ENCODE measurements around the gene CNTNAP5.

CNTNAP5 gene

GRCh38 chr2:124805060-124805459, 780.0 kb downstream of the CNTNAP5 start:
- no peak overlapping the region for H3K4me3 ChIP-seq (ENCODE audit: low read length, poor library complexity, severe bottlenecking)
- no peak overlapping the region for H3K4me2 ChIP-seq (ENCODE audit: low read depth, low read length, poor library complexity, severe bottlenecking)
- no peak overlapping the region for H2AFZ ChIP-seq (ENCODE audit: low read length)
- no peaks in the 10 kb centered on the region for H3K4me1 ChIP-seq (ENCODE audit: insufficient read depth, low read length, poor library complexity, severe bottlenecking)
- H3F3A ChIP-seq (ENCODE audit: low read depth), result no peaks in the 10 kb centered on the region
- no peak overlapping the region for H3K9ac ChIP-seq (ENCODE audit: low read depth, low read length, poor library complexity, severe bottlenecking)
- H3K27me3 ChIP-seq (ENCODE audit: insufficient read depth, low read length, poor library complexity, severe bottlenecking), result no peaks in the 10 kb centered on the region
- no peaks in the 10 kb centered on the region for H3K36me3 ChIP-seq (ENCODE audit: insufficient read depth, low read length)
- H3K79me2 ChIP-seq (ENCODE audit: insufficient read depth, low read length), result no peaks in the 10 kb centered on the region
- TF ChIP-seq EZH2phosphoT487 (IDR thresholded peaks at IDR 0.05; ENCODE audit: borderline replicate concordance), result no peak
- no peak for TF ChIP-seq CTCF (conservative IDR thresholded peaks at IDR 0.05; ENCODE audit: low read length)
- no peaks in the 10 kb centered on the region for H3K9me2 ChIP-seq (replicated peaks; ENCODE audit: low read depth, low read length)
- H4K20me1 ChIP-seq (ENCODE audit: insufficient read depth, low read length, poor library complexity, severe bottlenecking), result no peaks in the 10 kb centered on the region
- no peaks in the 10 kb centered on the region for H3K9me3 ChIP-seq (ENCODE audit: insufficient read depth, low read depth, low read length)

GRCh38 chr2:124810132-124810531, 785.0 kb downstream of the CNTNAP5 start:
- H3K9me2 ChIP-seq (replicated peaks; ENCODE audit: low read depth, low read length), result no peaks in the 10 kb centered on the region
- H3K9me3 ChIP-seq (ENCODE audit: insufficient read depth, low read depth, low read length), result no peaks in the 10 kb centered on the region
- no peaks in the 10 kb centered on the region for H3K27me3 ChIP-seq (ENCODE audit: insufficient read depth, low read length, poor library complexity, severe bottlenecking)
- H2AFZ ChIP-seq (ENCODE audit: low read length), result no peak overlapping the region
- H3K79me2 ChIP-seq (ENCODE audit: insufficient read depth, low read length), result no peaks in the 10 kb centered on the region
- no peaks in the 10 kb centered on the region for H4K20me1 ChIP-seq (ENCODE audit: insufficient read depth, low read length, poor library complexity, severe bottlenecking)
- no peaks in the 10 kb centered on the region for H3K36me3 ChIP-seq (ENCODE audit: insufficient read depth, low read length)
- no peak overlapping the region for H3K4me3 ChIP-seq (ENCODE audit: low read length, poor library complexity, severe bottlenecking)
- H3K9ac ChIP-seq (ENCODE audit: low read depth, low read length, poor library complexity, severe bottlenecking), result no peak overlapping the region
- TF ChIP-seq CTCF (conservative IDR thresholded peaks at IDR 0.05; ENCODE audit: low read length), result no peak
- no peak for TF ChIP-seq EZH2phosphoT487 (IDR thresholded peaks at IDR 0.05; ENCODE audit: borderline replicate concordance)
- no peak overlapping the region for H3K4me2 ChIP-seq (ENCODE audit: low read depth, low read length, poor library complexity, severe bottlenecking)
- H3K4me1 ChIP-seq (ENCODE audit: insufficient read depth, low read length, poor library complexity, severe bottlenecking), result no peaks in the 10 kb centered on the region
- H3F3A ChIP-seq (ENCODE audit: low read depth), result no peaks in the 10 kb centered on the region

- Histone ChIP-seq H3K4me2 (ENCODE audit: low read depth, low read length, poor library complexity, severe bottlenecking) (no peak overlapping the region), H3K79me2 (ENCODE audit: insufficient read depth, low read length) (no peaks in the 10 kb centered on the region), H3K4me1 (ENCODE audit: insufficient read depth, low read length, poor library complexity, severe bottlenecking) (no peaks in the 10 kb centered on the region), H3K36me3 (ENCODE audit: insufficient read depth, low read length) (no peaks in the 10 kb centered on the region), H2AFZ (ENCODE audit: low read length) (no peak overlapping the region), H3K27me3 (ENCODE audit: insufficient read depth, low read length, poor library complexity, severe bottlenecking) (no peaks in the 10 kb centered on the region), H3K4me3 (ENCODE audit: low read length, poor library complexity, severe bottlenecking) (no peak overlapping the region), H4K20me1 (ENCODE audit: insufficient read depth, low read length, poor library complexity, severe bottlenecking) (no peaks in the 10 kb centered on the region), H3K9me2 (replicated peaks; ENCODE audit: low read depth, low read length) (no peaks in the 10 kb centered on the region), H3F3A (ENCODE audit: low read depth) (no peaks in the 10 kb centered on the region), H3K9me3 (ENCODE audit: insufficient read depth, low read depth, low read length) (no peaks in the 10 kb centered on the region; the same call in 1 of the 2 replicates), H3K9ac (ENCODE audit: low read depth, low read length, poor library complexity, severe bottlenecking) (no peak overlapping the region)
- TF ChIP-seq EZH2phosphoT487 (IDR thresholded peaks at IDR 0.05; ENCODE audit: borderline replicate concordance) (no peak), CTCF (conservative IDR thresholded peaks at IDR 0.05; ENCODE audit: low read length) (no peak)
Observed at GRCh38 chr2:124814968-124815745, 790.1 kb downstream of the CNTNAP5 start.
